Right lobe of liver (tissue), 4 donors: Measurements from ENCODE around the gene PHKG2.

Source experiments
- POLR2A ChIP-seq: fragments of 450-650 bp; IDR thresholded peaks from one replicate; pipeline ENCODE4 v1.6.1; 2017; ENCODE audit warnings: antibody characterized with exemption, mild to moderate bottlenecking
- TF ChIP-seq, protein P1 (sequence below), 4 donors: fragments of 200-600 bp in 3 of 4; fragments of 450-650 bp in 1 of 4; IDR thresholded peaks; one replicate each; pipeline versions ENCODE4 v1.5.1 to v1.8.0; 2016 to 2022; ENCODE audit warnings: antibody characterized with exemption in 4 of 4, mild to moderate bottlenecking in 2 of 4
- donor health status: DM: no; HTN: no; CAD: no.
- donor health status: DM: no; HTN: no; CAD: no.
- donor health status: DM: no; HTN: yes; CAD: no.

DNA sequence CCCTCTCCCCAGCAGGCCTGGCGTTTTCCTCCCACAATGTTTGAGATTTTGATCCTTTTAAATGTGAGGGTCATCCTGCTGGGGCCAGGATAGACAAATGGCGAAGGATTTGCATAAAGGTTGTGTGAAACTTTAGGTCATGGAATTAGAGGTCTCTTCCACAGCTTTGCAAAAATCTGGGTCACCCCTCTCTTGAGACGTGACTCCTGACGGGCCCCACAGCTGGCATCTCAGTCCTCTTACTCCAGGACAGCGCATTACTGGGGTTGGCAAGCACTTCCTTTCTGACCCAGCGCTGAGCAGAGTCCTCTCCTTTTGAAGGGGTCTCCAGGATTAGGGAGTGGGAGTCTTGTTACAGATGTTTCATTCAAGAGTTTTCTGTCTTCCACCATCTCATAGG lies 31.4 kb downstream of the PHKG2 start:
- TF ChIP-seq, protein P1, sequence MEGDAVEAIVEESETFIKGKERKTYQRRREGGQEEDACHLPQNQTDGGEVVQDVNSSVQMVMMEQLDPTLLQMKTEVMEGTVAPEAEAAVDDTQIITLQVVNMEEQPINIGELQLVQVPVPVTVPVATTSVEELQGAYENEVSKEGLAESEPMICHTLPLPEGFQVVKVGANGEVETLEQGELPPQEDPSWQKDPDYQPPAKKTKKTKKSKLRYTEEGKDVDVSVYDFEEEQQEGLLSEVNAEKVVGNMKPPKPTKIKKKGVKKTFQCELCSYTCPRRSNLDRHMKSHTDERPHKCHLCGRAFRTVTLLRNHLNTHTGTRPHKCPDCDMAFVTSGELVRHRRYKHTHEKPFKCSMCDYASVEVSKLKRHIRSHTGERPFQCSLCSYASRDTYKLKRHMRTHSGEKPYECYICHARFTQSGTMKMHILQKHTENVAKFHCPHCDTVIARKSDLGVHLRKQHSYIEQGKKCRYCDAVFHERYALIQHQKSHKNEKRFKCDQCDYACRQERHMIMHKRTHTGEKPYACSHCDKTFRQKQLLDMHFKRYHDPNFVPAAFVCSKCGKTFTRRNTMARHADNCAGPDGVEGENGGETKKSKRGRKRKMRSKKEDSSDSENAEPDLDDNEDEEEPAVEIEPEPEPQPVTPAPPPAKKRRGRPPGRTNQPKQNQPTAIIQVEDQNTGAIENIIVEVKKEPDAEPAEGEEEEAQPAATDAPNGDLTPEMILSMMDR (IDR thresholded peaks at IDR 0.05): no peak
- no peak for TF ChIP-seq POLR2A
